Adrenal gland (tissue), 12 donors: ENCODE data around the gene CCDC197. TPM values are rescaled to one million over a fixed set of nuclear protein-coding genes. Genes with fewer than 3 reads are reported as not detected.
A peak's percentile ranks its signal among the peaks of the same experiment; 100 is the strongest.

Experiments
- DNase-seq, 7 donors: peaks; one replicate each; pipeline ENCODE4 v3.0.0-alpha.2; 2019 to 2020
- H3K27ac ChIP-seq, 5 donors: fragments of 200-600 bp; sonication (generic) in 4 of 5; 1 replicate in 3 of 5; 2 replicates in 2 of 5; pipeline versions ENCODE4 v1.5.1 to v1.8.0; 2016 to 2020; ENCODE audit warnings: mild to moderate bottlenecking in 1 of 5
- H3K27me3 ChIP-seq: fragments of 200-600 bp; 2 replicates; pipeline ENCODE4 v1.8.0; 2021
- H3K36me3 ChIP-seq, 2 donors: fragments of 200-600 bp; replicated peaks in 1 of 2; 1 replicate in 1 of 2; 2 replicates in 1 of 2; pipeline versions ENCODE4 v1.5.1 to v1.8.0; 2018 to 2022
- H3K4me1 ChIP-seq, 2 donors: fragments of 200-600 bp; replicated peaks in 1 of 2; 1 replicate in 1 of 2; 2 replicates in 1 of 2; pipeline versions ENCODE4 v1.5.1 to v1.8.0; 2018 to 2021
- H3K4me3 ChIP-seq, 4 donors: fragments of 200-600 bp; sonication (generic) in 3 of 4; one replicate each; pipeline ENCODE4 v1.5.1; 2016 to 2018
- H3K9me3 ChIP-seq, 3 donors: fragments of 200-600 bp; sonication (generic) in 1 of 3; replicated peaks in 1 of 3; 1 replicate in 2 of 3; 2 replicates in 1 of 3; pipeline versions ENCODE4 v1.5.1 to v1.8.0; 2016 to 2021
- CTCF ChIP-seq, 6 experiments: fragments of 450-650 bp in 4 of 6; fragments of 200-600 bp in 2 of 6; sonication (generic) in 1 of 6; IDR thresholded peaks; 1 replicate in 5 of 6; 2 replicates in 1 of 6; pipeline versions ENCODE4 v1.5.1 to v1.8.0; 2016 to 2021; ENCODE audit warnings: antibody characterized with exemption in 6 of 6, mild to moderate bottlenecking in 2 of 6, moderate library complexity in 1 of 6
- POLR2A ChIP-seq, 2 donors: fragments of 450-650 bp; IDR thresholded peaks; one replicate each; pipeline ENCODE4 v1.6.1; 2017; ENCODE audit warnings: antibody characterized with exemption in 2 of 2, mild to moderate bottlenecking in 2 of 2, moderate library complexity in 1 of 2
- WGBS, 4 donors: extraction: QIAGEN DNeasy Blood & Tissue Kit in 2 of 4; methylation state at CpG; one replicate each; pipeline versions ENCODE4 v1.1.5 to v1.1.7; 2013 to 2017; 5-methylcytosine and 5-hydroxymethylcytosine counted together
- intact Hi-C, 2 donors: fragments of 100-400 bp; cut with DNase I; formaldehyde crosslinking; loops; one replicate each; pipeline versions ENCODE4 v1.14.1 to v1.15.0; 2022 to 2023
- microRNA-seq, 3 donors: library from miRNA; unstranded; fragments of <30 nt; microRNA quantifications; one replicate each; pipeline ENCODE4, GENCODE V29; 2017 to 2020
- polyA plus RNA-seq, 3 donors: library from polyadenylated mRNA; stranded (reverse); fragments of 200-250 nt in 2 of 3; fragments of 350-450 nt in 1 of 3; fragmentation: Illumina TruSeq in 1 of 3; extraction: RNeasy Lipid Tissue Mini Kit (QIAGEN cat#74804) in 1 of 3; gene quantifications; one replicate each; pipeline ENCODE4 v1.2.3, GENCODE V29; 2013 to 2014
- small RNA-seq, 2 donors: library from RNA; depleted of rRNA; stranded (forward); fragments of <200 nt; gene quantifications; one replicate each; pipeline ENCODE3, GENCODE V24; 2016
- total RNA-seq, 9 donors: library from RNA; depleted of rRNA in 4 of 9; stranded (reverse); fragments of >200 nt in 4 of 9; fragments of 120-200 nt in 1 of 9; fragmentation: NEBNext Ultra II Directional in 1 of 9; extraction: Animal tissue kit (Norgen Biotek cat#: 25700) in 1 of 9; gene quantifications; one replicate each; pipeline versions ENCODE4 v1.1.0 to v1.2.4, GENCODE V29; 2013 to 2023
- donor health status: healthy with polysubstance abuse.
- donor health status: Bipolar disorder and iron deficiency.
- donor health status: DM: yes; HTN: yes; CAD: no.
- donor health status: DM: no; HTN: no; CAD: no.
- donor health status: DM: no; HTN: no; CAD: no.
- donor health status: DM: yes; HTN: yes; CAD: no.

Gene CCDC197
- total and polyA plus RNA-seq, 12 donors, result not detected

GRCh38 chr14:94056579-94057308 lies 59.6 kb downstream of the CCDC197 start:
- 69 to 73% (median 71%) methylated on average over 6 of the region's 6 CpGs for WGBS, 4 donors

GRCh38 chr14:94058128-94058673 lies 61.1 kb downstream of the CCDC197 start:
- peak overlapping the region in 2 of 5 donors; percentile 36 to 38 for H3K27ac ChIP-seq
- H3K27me3 ChIP-seq, result no peaks in the 10 kb centered on the region
- no peaks in the 10 kb centered on the region for H3K9me3 ChIP-seq
- peak in 1 of 7 donors; percentile 23 for DNase-seq
- peaks cover 45 to 70% of the 10 kb centered on the region in 2 donors for H3K4me1 ChIP-seq
- TF ChIP-seq POLR2A (IDR thresholded peaks at IDR 0.05), result no peak
- TF ChIP-seq CTCF (IDR thresholded peaks at IDR 0.05), result no peak
- intact Hi-C loops, result no loop called here
- H3K4me3 ChIP-seq, result no peak overlapping the region
- H3K36me3 ChIP-seq, result peaks cover 0 to 95% of the 10 kb centered on the region in 2 donors
- 28 to 52% (median 44%) methylated on average over 1 of the region's 1 CpG for WGBS, 4 donors

More at GRCh38 chr14:94056579-94057308, 59.6 kb downstream of the CCDC197 start:
- Histone ChIP-seq H3K4me1 (peaks cover 35 to 58% of the 10 kb centered on the region in 2 donors), H3K27me3 (no peaks in the 10 kb centered on the region), H3K4me3 (no peak overlapping the region), H3K9me3 (no peaks in the 10 kb centered on the region), H3K36me3 (peaks cover 0 to 95% of the 10 kb centered on the region in 2 donors), H3K27ac (peak overlapping the region in 1 of 5 donors; percentile 37)
- TF ChIP-seq CTCF (IDR thresholded peaks at IDR 0.05) (no peak), POLR2A (IDR thresholded peaks at IDR 0.05) (no peak)
- peak in 1 of 7 donors; percentile 54 for DNase-seq
- intact Hi-C loops, result no loop called here

Small RNA genes lying within 50 kb of the gene (microRNA-seq; reads per million reads assigned to microRNA genes)
- 0 reads per million in 3 donors for gene MIR4506

Small RNA genes lying within 50 kb of the gene (small RNA-seq; reads per million reads assigned to genes)
- 0 reads per million in 2 donors for gene MIR4506

Other genes with a start within 250 kb of the CCDC197 start
- gene PRIMA1, start 208.8 kb upstream of the CCDC197 start, total RNA-seq, result 1 to 10 TPM in 4 of 9 donors, under 1 TPM in 4, not detected in 1; 0.47 to 4.7 (median 1.2) TPM
- 1 to 10 TPM; 1.9 to 4.2 (median 4.2) TPM for gene PRIMA1, start 208.8 kb upstream of the CCDC197 start, polyA plus RNA-seq
- not detected for gene FAM181A, start 70.0 kb upstream of the CCDC197 start, total RNA-seq
- gene FAM181A, start 70.0 kb upstream of the CCDC197 start, polyA plus RNA-seq, result not detected
- 1 to 10 TPM in 2 of 9 donors, under 1 TPM in 6, not detected in 1; 0.19 to 5.9 (median 0.57) TPM for gene ASB2, start 20.7 kb upstream of the CCDC197 start, total RNA-seq
- 1 to 10 TPM in 2 of 3 donors, under 1 TPM in 1; 0.44 to 3.5 (median 2.2) TPM for gene ASB2, start 20.7 kb upstream of the CCDC197 start, polyA plus RNA-seq
- 10 to 100 TPM in 1 of 9 donors, 1 to 10 TPM in 6, under 1 TPM in 2; 0.17 to 10.7 (median 1.6) TPM for gene OTUB2, start 29.0 kb downstream of the CCDC197 start, total RNA-seq
- gene OTUB2, start 29.0 kb downstream of the CCDC197 start, polyA plus RNA-seq, result 1 to 10 TPM in 1 of 3 donors, under 1 TPM in 2; 0.47 to 2.0 (median 0.48) TPM
- 100 to 1,000 TPM; 221 to 423 (median 359) TPM for gene DDX24, start 83.9 kb downstream of the CCDC197 start, total RNA-seq
- 100 to 1,000 TPM; 226 to 616 (median 296) TPM for gene DDX24, start 83.9 kb downstream of the CCDC197 start, polyA plus RNA-seq
- gene IFI27L1, start 84.0 kb downstream of the CCDC197 start, total RNA-seq, result 100 to 1,000 TPM in 2 of 9 donors, 10 to 100 TPM in 7; 54.3 to 233 (median 67.6) TPM
- 100 to 1,000 TPM in 2 of 3 donors, 10 to 100 TPM in 1; 39.7 to 177 (median 101) TPM for gene IFI27L1, start 84.0 kb downstream of the CCDC197 start, polyA plus RNA-seq
- 100 to 1,000 TPM in 8 of 9 donors, 10 to 100 TPM in 1; 15.9 to 685 (median 385) TPM for gene IFI27, start 113.4 kb downstream of the CCDC197 start, total RNA-seq
- 1,000 to 10,000 TPM in 1 of 3 donors, 100 to 1,000 TPM in 2; 177 to 1,446 (median 256) TPM for gene IFI27, start 113.4 kb downstream of the CCDC197 start, polyA plus RNA-seq
- 100 to 1,000 TPM in 5 of 9 donors, 10 to 100 TPM in 4; 85.9 to 312 (median 109) TPM for gene IFI27L2, start 132.3 kb downstream of the CCDC197 start, total RNA-seq
- gene IFI27L2, start 132.3 kb downstream of the CCDC197 start, polyA plus RNA-seq, result 100 to 1,000 TPM in 2 of 3 donors, 10 to 100 TPM in 1; 51.3 to 499 (median 291) TPM
- gene PPP4R4, start 177.0 kb downstream of the CCDC197 start, total RNA-seq, result 1 to 10 TPM in 3 of 9 donors, under 1 TPM in 6; 0.24 to 6.2 (median 0.57) TPM
- gene PPP4R4, start 177.0 kb downstream of the CCDC197 start, polyA plus RNA-seq, result under 1 TPM; 0.08 to 0.55 (median 0.30) TPM